NCI-H2227 (cell line): ENCODE results near the gene ZSWIM6.

Source experiments
- DNase-seq: peaks from one replicate; lab custom pipeline; 2025; ENCODE audit not compliant: unreplicated experiment; lab: John Stamatoyannopoulos, UW

The ZSWIM6 gene

GRCh38 chr5:61586096-61587084 is 254.3 kb downstream of the ZSWIM6 start:
- DNase-seq, result no peak

DNA sequence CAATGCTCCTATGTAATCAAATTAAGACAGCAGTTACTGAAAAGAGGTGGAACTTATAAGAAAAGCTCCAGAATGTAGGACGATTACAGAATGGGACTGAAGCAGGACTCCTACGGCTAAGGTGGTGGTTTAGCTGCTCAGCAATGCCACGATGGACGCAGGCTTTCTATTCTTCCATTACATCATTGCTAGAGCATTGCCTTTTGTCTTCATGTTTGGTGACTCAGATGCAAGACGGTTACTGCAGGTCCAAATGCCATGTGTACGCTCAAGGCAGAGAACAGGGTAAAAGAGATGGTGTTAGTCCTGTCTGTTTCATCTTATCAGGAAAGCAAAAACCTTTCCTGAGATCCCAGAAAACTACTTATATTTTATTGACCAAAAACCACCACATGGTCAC is 255.1 kb downstream of the ZSWIM6 start:
- no peak for DNase-seq

DNA sequence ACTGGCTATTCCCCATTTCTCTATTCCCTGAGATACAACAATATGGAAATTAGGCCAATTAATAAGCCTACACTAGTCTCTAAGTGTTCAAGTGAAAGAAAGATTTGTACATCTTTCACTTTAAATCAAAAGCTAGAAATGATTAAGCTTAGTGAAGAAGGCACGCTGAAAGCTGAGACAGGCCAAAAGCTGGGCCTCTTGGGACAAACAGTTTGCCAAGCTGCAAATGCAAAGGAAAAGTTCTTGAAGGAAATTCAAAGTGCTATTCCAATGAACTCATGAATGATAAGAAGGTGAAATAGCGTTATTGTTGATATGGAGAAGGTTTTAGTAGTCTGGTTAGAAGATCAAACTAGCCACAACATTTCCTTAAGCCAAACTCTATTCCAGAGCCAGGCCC is 256.2 kb downstream of the ZSWIM6 start:
- DNase-seq, result no peak

- no peak for DNase-seq
These were observed 257.9 kb downstream of the ZSWIM6 start for GRCh38 chr5:61589946-61590345.

- no peak for DNase-seq
These were observed 258.4 kb downstream of the ZSWIM6 start for GRCh38 chr5:61590473-61590872.

DNA sequence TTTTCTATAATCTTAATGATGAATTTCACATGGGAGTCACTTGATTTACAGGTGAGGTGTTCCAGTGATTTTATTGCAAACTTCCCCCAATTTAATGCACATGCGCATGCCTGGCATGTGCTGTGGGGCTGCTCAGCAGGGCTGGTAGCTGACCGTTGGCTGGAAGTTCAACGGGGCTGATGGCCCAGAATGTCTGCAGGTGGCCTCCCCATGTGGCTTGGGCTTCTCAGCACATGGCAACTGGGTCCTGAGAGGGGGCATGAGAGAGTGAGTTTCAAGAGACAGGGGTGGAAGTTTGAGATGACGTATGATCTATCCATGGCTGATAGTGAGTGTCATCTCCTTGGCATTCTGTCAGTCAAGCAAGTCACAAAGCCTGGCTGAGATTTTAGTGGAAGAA is 259.8 kb downstream of the ZSWIM6 start:
- no peak for DNase-seq

DNA sequence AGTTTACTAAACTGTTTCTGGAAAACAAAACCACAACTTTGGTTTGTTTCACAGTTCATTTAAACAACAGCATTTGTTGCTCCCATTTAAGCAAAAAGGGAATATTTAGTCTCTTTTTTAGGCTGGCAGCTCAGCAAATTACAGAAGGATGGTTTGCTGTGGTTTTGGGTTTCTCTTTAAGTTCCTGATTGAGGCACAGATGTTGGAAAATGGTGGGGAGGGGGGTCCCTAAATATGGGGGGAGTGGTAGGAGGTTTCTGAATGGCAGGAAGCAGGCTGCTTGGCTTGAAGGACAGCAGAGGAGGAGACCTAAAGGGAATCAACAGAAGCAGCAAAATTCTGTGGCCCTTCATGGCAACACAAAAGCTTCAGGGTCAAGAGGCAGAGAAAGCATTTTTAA is 263.4 kb downstream of the ZSWIM6 start:
- DNase-seq, result no peak
